ENCODE data around the gene MYO5B. TPM values are rescaled to one million over a fixed set of nuclear protein-coding genes. Genes with fewer than 3 reads are reported as not detected.

Gene MYO5B
- total and polyA plus RNA-seq, 9 of the 15 experiments (the other 6 are each of a cell fraction or from before 2014, with no cell fraction given) = 0.07 to 0.42 (median 0.28) TPM

- POLR2A ChIA-PET = interaction anchor here (0.6 kb wide), 1 partner anchor 208 kb away, joined by 3 read pairs; no protein-coding TSS in a partner anchor
- no TSS peak for BruUV-seq (replicated peaks)
- intact Hi-C loops (cut with micrococcal nuclease) (loop anchor here (10.0 kb wide), 1 partner anchor 135 kb away; no protein-coding TSS in a partner anchor), in situ Hi-C loops (cut with MboI) (no loop called here)
- Histone ChIP-seq H4K20me1 (replicated peaks; ENCODE audit: control insufficient read depth, insufficient read depth, low read length) (no peaks in the 10 kb centered on the region), H3K27me3 (ENCODE audit: control insufficient read depth in 2 of 2, insufficient read depth in 2 of 2, low read length in 2 of 2) (peaks cover 0 to 11% of the 10 kb centered on the region in 2 experiments; a peak in 3 of 5 replicates), H3K4me3 (no peak overlapping the region), H3K9me1 (ENCODE audit: control insufficient read depth, insufficient read depth, low read length) (no peaks in the 10 kb centered on the region), H2AFZ (ENCODE audit: low read depth, low read length) (no peak overlapping the region), H3K9me3 (replicated peaks; ENCODE audit: control insufficient read depth, insufficient read depth, low read depth, low read length) (no peaks in the 10 kb centered on the region), H3K36me3 (ENCODE audit: control insufficient read depth, insufficient read depth, low read length) (no peaks in the 10 kb centered on the region), H3K4me1 (replicated peaks in 1 of 2; ENCODE audit: control insufficient read depth in 2 of 2, insufficient read depth in 2 of 2, low read length in 2 of 2) (peaks cover 0 to 12% of the 10 kb centered on the region in 2 experiments; a peak in 1 of 5 replicates), H3K4me2 (ENCODE audit: insufficient read depth, low read length) (no peak overlapping the region), H3K27ac (ENCODE audit: extremely low read depth, low read depth, low read length) (no peak overlapping the region), H3K79me2 (ENCODE audit: control insufficient read depth, insufficient read depth, low read length) (no peaks in the 10 kb centered on the region), H3K9ac (ENCODE audit: insufficient read depth in 1 of 2, low read depth in 2 of 2, low read length in 2 of 2) (no peak overlapping the region)
- whole genome bisulfite sequencing (ENCODE audit: insufficient coverage, low coverage, missing lambda C conversion rate) = 0% methylated on average over 1 of the region's 1 CpG
- CTCF ChIA-PET (ENCODE audit: low intra/inter-chr PET ratio) = no interaction called here
- DNase-seq (ENCODE audit: extremely low read depth in 1 of 4, low spot score in 3 of 4) (no peak), ATAC-seq (no peak), FAIRE-seq (no peak)
- TF ChIP-seq ZNF224 (CRISPR knock-in tag; IDR thresholded peaks at IDR 0.05) (no peak), MITF (IDR thresholded peaks at IDR 0.05) (no peak)
Observed at GRCh38 chr18:50190236-50190635, 4.7 kb downstream of the MYO5B start.

DNA sequence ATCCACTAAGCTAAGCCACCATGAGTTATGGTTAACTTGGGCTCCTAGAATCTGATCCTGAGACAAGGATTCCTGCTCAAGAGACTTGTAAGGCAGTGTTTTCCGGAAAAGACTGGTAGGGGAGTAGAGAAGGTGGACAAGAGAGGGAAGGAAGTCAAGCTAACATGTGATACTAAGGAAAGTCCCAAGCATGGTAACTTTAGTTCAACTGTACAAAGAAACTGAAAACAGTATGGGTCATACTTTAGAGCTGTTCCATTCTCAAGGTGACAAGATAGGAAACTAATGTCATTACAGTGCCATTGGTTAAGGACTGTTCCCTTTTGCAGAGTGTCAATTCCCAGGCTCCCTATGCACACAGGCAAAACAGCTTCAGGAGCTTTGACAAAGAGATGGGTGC is 5.8 kb downstream of the MYO5B start:
- no peak for DNase-seq (ENCODE audit: extremely low read depth in 1 of 4, low spot score in 3 of 4)
- ATAC-seq = no peak
- Histone ChIP-seq H3K4me2 (ENCODE audit: insufficient read depth, low read length) (no peak overlapping the region), H3K4me3 (no peak overlapping the region), H4K20me1 (replicated peaks; ENCODE audit: control insufficient read depth, insufficient read depth, low read length) (no peaks in the 10 kb centered on the region), H3K9ac (ENCODE audit: insufficient read depth in 1 of 2, low read depth in 2 of 2, low read length in 2 of 2) (no peak overlapping the region), H2AFZ (ENCODE audit: low read depth, low read length) (no peak overlapping the region), H3K36me3 (ENCODE audit: control insufficient read depth, insufficient read depth, low read length) (no peaks in the 10 kb centered on the region), H3K27ac (ENCODE audit: extremely low read depth, low read depth, low read length) (no peak overlapping the region), H3K27me3 (ENCODE audit: control insufficient read depth in 2 of 2, insufficient read depth in 2 of 2, low read length in 2 of 2) (peaks cover 0 to 11% of the 10 kb centered on the region in 2 experiments; a peak in 3 of 5 replicates), H3K4me1 (replicated peaks in 1 of 2; ENCODE audit: control insufficient read depth in 2 of 2, insufficient read depth in 2 of 2, low read length in 2 of 2) (peaks cover 0 to 1% of the 10 kb centered on the region in 2 experiments; a peak in 1 of 5 replicates), H3K9me1 (ENCODE audit: control insufficient read depth, insufficient read depth, low read length) (no peaks in the 10 kb centered on the region), H3K79me2 (ENCODE audit: control insufficient read depth, insufficient read depth, low read length) (no peaks in the 10 kb centered on the region), H3K9me3 (replicated peaks; ENCODE audit: control insufficient read depth, insufficient read depth, low read depth, low read length) (no peaks in the 10 kb centered on the region)
- TF ChIP-seq SIN3B (IDR thresholded peaks at IDR 0.05; ENCODE audit: low read depth) = no peak
- no peak for TF ChIP-seq SIN3A (IDR thresholded peaks at IDR 0.05; ENCODE audit: borderline replicate concordance in 2 of 2, control insufficient read depth in 1 of 2, low read depth in 2 of 2, low read length in 2 of 2)
- no peak for TF ChIP-seq ZNF431 (CRISPR knock-in tag; IDR thresholded peaks at IDR 0.05)
- no peak for TF ChIP-seq MTA3 (IDR thresholded peaks at IDR 0.05; ENCODE audit: borderline replicate concordance)
- TF ChIP-seq RCOR1 (IDR thresholded peaks at IDR 0.05; ENCODE audit: borderline replicate concordance in 1 of 2, low read depth in 2 of 2, low read length in 2 of 2) = no peak
- no peak for TF ChIP-seq ZNF551 (CRISPR knock-in tag; IDR thresholded peaks at IDR 0.05)
- TF ChIP-seq ZNF699 (CRISPR knock-in tag; IDR thresholded peaks at IDR 0.05; ENCODE audit: insufficient replicate concordance) = no peak
- TF ChIP-seq HDAC1 (IDR thresholded peaks at IDR 0.05) = no peak
- no peak for TF ChIP-seq E2F4 (CRISPR knock-in tag; IDR thresholded peaks at IDR 0.05; ENCODE audit: low read depth)
- no peak for TF ChIP-seq NCOA1 (IDR thresholded peaks at IDR 0.05; ENCODE audit: low read depth)
- TF ChIP-seq ZEB2 (IDR thresholded peaks at IDR 0.05) = no peak
- no TSS peak for BruUV-seq (replicated peaks)
- ChIA-PET CTCF (ENCODE audit: low intra/inter-chr PET ratio) (no interaction called here), POLR2A (interaction anchor here (0.7 to 0.8 kb wide), 2 partner anchors 12 to 92 kb away, joined by 3 to 4 read pairs; partner anchors contain the start of gene MBD1)
- intact Hi-C loops (cut with micrococcal nuclease) (no loop called here), in situ Hi-C loops (cut with MboI) (no loop called here)
- WGBS (ENCODE audit: insufficient coverage, low coverage, missing lambda C conversion rate) = 0% methylated on average over 1 of the region's 1 CpG
- no peak for FAIRE-seq
